Heart left ventricle (tissue), 13 donors: ENCODE results near the gene DUSP5.

ENCODE experiments used
- POLR2A ChIP-seq, 2 donors: fragments of 450-650 bp; IDR thresholded peaks; one replicate each; pipeline ENCODE4 v1.6.1; 2017; ENCODE audit warnings: antibody characterized with exemption in 2 of 2, mild to moderate bottlenecking in 2 of 2, moderate library complexity in 2 of 2
- TF ChIP-seq, protein P1 (sequence below), 12 donors: fragments of 200-600 bp; sonication (generic) in 4 of 12; IDR thresholded peaks; one replicate each; pipeline versions ENCODE4 v1.5.0 to v1.8.0; 2018 to 2022; ENCODE audit warnings: antibody characterized with exemption in 12 of 12, mild to moderate bottlenecking in 5 of 12
- donor health status: ischemic (EF 13 %, LVEDD 7.1; RV severe dilation, severe dysfunction).
- donor health status: DM: no; HTN: yes; CAD: no.
- donor health status: DM: no; HTN: no; CAD: no.
- donor health status: ischemic (EF 25% LVEDD 6.9; RV normal size, moderate dysfunction).
- donor health status: ischemic (EF 25% LVEDD 5.7; RV mildly dilated, moderate dysfunction).
- donor health status: ischemic (EF 35%, LVEDD 5.7; RV mildly dilated, moderate dysfunction).
- donor health status: nonischemic (EF 11% LVEDD 7.7; RV severe dilation, severe dysfunction).
- donor health status: DM: yes; HTN: yes; CAD: no.
- donor health status: PGD.
- donor health status: ischemic (EF 29% LVEDD 5.4; RV normal size, mild dysfunction).
- donor health status: nonischemic (EF 23%, LVEDD 6.1; RV moderate dilation, normal function).

DNA sequence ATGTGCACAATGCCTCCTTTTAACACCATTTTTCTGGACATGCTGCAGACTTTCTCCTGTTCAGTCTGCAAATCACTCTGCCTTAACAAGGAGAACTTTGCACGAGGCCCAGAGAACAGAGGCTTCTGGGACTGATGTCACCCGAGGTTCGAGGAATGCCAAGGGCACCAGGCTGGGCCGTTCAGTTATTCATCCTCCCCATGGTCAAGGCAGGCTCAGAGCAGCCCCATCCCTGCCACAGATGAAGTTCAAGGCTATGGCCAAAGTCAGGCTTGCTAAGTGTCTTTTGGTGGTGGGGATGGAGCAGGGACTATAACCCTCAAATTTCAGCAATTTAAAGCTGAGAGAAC lies 9.4 kb upstream of the DUSP5 start:
- TF ChIP-seq, protein P1, sequence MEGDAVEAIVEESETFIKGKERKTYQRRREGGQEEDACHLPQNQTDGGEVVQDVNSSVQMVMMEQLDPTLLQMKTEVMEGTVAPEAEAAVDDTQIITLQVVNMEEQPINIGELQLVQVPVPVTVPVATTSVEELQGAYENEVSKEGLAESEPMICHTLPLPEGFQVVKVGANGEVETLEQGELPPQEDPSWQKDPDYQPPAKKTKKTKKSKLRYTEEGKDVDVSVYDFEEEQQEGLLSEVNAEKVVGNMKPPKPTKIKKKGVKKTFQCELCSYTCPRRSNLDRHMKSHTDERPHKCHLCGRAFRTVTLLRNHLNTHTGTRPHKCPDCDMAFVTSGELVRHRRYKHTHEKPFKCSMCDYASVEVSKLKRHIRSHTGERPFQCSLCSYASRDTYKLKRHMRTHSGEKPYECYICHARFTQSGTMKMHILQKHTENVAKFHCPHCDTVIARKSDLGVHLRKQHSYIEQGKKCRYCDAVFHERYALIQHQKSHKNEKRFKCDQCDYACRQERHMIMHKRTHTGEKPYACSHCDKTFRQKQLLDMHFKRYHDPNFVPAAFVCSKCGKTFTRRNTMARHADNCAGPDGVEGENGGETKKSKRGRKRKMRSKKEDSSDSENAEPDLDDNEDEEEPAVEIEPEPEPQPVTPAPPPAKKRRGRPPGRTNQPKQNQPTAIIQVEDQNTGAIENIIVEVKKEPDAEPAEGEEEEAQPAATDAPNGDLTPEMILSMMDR (IDR thresholded peaks at IDR 0.05): no peak
- TF ChIP-seq POLR2A (IDR thresholded peaks at IDR 0.05): no peak
